H9 (cell line): ENCODE measurements around the gene MYO5C. TPM values are rescaled to one million over a fixed set of nuclear protein-coding genes. Genes with fewer than 3 reads are reported as not detected.

ENCODE experiments used
- DNase-seq: peaks from one replicate; pipeline ENCODE4 v3.0.0-alpha.2; 2017
- H2AFZ ChIP-seq: one replicate; pipeline ENCODE4 v1.6.1; 2013; ENCODE audit warnings: mild to moderate bottlenecking, low read length, control low read depth, moderate library complexity
- H2AK5ac ChIP-seq: 2 replicates; pipeline ENCODE4 v1.6.1; 2013; ENCODE audit warnings: low read length, control low read depth, mixed read lengths; ENCODE audit not compliant: insufficient read length
- H2BK120ac ChIP-seq: one replicate; pipeline ENCODE4 v1.6.1; 2013; ENCODE audit warnings: low read depth, mild to moderate bottlenecking, low read length, control low read depth, inconsistent platforms; ENCODE audit not compliant: poor library complexity, severe bottlenecking
- H2BK12ac ChIP-seq: 2 replicates; pipeline ENCODE4 v1.6.1; 2013; ENCODE audit warnings: low read length, control low read depth, mixed read lengths, low read depth; ENCODE audit not compliant: insufficient read length
- H2BK15ac ChIP-seq: 2 replicates; pipeline ENCODE4 v1.6.1; 2013; ENCODE audit warnings: low read depth, low read length, control low read depth
- H2BK20ac ChIP-seq: one replicate; pipeline ENCODE4 v1.6.1; 2013; ENCODE audit warnings: low read depth, mild to moderate bottlenecking, low read length, control low read depth, inconsistent platforms; ENCODE audit not compliant: poor library complexity, severe bottlenecking
- H2BK5ac ChIP-seq: 2 replicates; pipeline ENCODE4 v1.6.1; 2013; ENCODE audit warnings: low read length, control low read depth, mixed read lengths; ENCODE audit not compliant: insufficient read length
- H3K14ac ChIP-seq: 2 replicates; pipeline ENCODE4 v1.6.1; 2013; ENCODE audit warnings: low read length, control low read depth; ENCODE audit not compliant: insufficient read depth
- H3K18ac ChIP-seq: 2 replicates; pipeline ENCODE4 v1.6.1; 2013; ENCODE audit warnings: low read depth, mild to moderate bottlenecking, mixed read lengths, low read length, control low read depth; ENCODE audit not compliant: insufficient read length
- H3K23ac ChIP-seq: 2 replicates; pipeline ENCODE4 v1.6.1; 2013; ENCODE audit warnings: low read length, control low read depth, mixed read lengths, low read depth; ENCODE audit not compliant: insufficient read length
- H3K23me2 ChIP-seq: 2 replicates; pipeline ENCODE4 v1.6.1; 2013; ENCODE audit warnings: low read depth, mild to moderate bottlenecking, mixed read lengths, low read length, control low read depth; ENCODE audit not compliant: insufficient read length, poor library complexity, severe bottlenecking
- H3K27ac ChIP-seq: 2 replicates; pipeline ENCODE4 v1.5.1; 2013; ENCODE audit warnings: low read length, control low read depth, mixed read lengths, low read depth; ENCODE audit not compliant: insufficient read length
- H3K27me3 ChIP-seq: 2 replicates; pipeline ENCODE4 v1.6.1; 2013; ENCODE audit warnings: low read length, control low read depth, inconsistent platforms; ENCODE audit not compliant: insufficient read depth
- H3K4ac ChIP-seq: 2 replicates; pipeline ENCODE4 v1.6.1; 2013; ENCODE audit warnings: low read depth, mild to moderate bottlenecking, control low read depth, inconsistent platforms, low read length, moderate library complexity
- H3K4me1 ChIP-seq: 2 replicates; pipeline ENCODE4 v1.6.1; 2013; ENCODE audit warnings: low read length, control low read depth, inconsistent platforms; ENCODE audit not compliant: insufficient read depth
- H3K4me2 ChIP-seq: 2 replicates; pipeline ENCODE4 v1.6.1; 2013; ENCODE audit warnings: low read length, control low read depth, mixed read lengths; ENCODE audit not compliant: insufficient read length, insufficient read depth
- H3K56ac ChIP-seq: 2 replicates; pipeline ENCODE4 v1.6.1; 2013; ENCODE audit warnings: low read depth, mild to moderate bottlenecking, mixed read lengths, low read length, control low read depth; ENCODE audit not compliant: insufficient read length
- H3K79me1 ChIP-seq: 2 replicates; pipeline ENCODE4 v1.6.1; 2013; ENCODE audit warnings: low read depth, mild to moderate bottlenecking, moderate library complexity, low read length, control low read depth, inconsistent platforms; ENCODE audit not compliant: insufficient read depth, poor library complexity, severe bottlenecking
- H3K79me2 ChIP-seq: 2 replicates; pipeline ENCODE4 v1.6.1; 2013; ENCODE audit warnings: low read length, control low read depth, inconsistent platforms; ENCODE audit not compliant: insufficient read depth
- H3K9ac ChIP-seq: 2 replicates; pipeline ENCODE4 v1.6.1; 2013; ENCODE audit warnings: low read length, control low read depth, mixed read lengths; ENCODE audit not compliant: insufficient read length; ENCODE audit errors: extremely low read depth
- H3K9me3 ChIP-seq: one replicate; pipeline ENCODE4 v1.6.1; 2013; ENCODE audit warnings: low read depth, low read length, inconsistent platforms; ENCODE audit not compliant: control insufficient read depth
- H3T11ph ChIP-seq: one replicate; pipeline ENCODE4 v1.6.1; 2013; ENCODE audit warnings: mild to moderate bottlenecking, low read length, control low read depth, inconsistent platforms
- H4K20me1 ChIP-seq: one replicate; pipeline ENCODE4 v1.6.1; 2013; ENCODE audit not compliant: control insufficient read depth, insufficient read length, insufficient read depth
- H4K5ac ChIP-seq: 2 replicates; pipeline ENCODE4 v1.6.1; 2013; ENCODE audit warnings: low read depth, mild to moderate bottlenecking, mixed read lengths, low read length, control low read depth; ENCODE audit not compliant: insufficient read length
- H4K8ac ChIP-seq: replicated peaks from 2 replicates; pipeline ENCODE4 v1.6.1; 2013; ENCODE audit warnings: low read length, control low read depth, mixed read lengths, low read depth; ENCODE audit not compliant: insufficient read length
- H4K91ac ChIP-seq: 2 replicates; pipeline ENCODE4 v1.6.1; 2013; ENCODE audit warnings: low read depth, mild to moderate bottlenecking, moderate library complexity, mixed read lengths, low read length, control low read depth; ENCODE audit not compliant: insufficient read length
- H3K27ac Mint-ChIP-seq, 3 experiments: 2 replicates in 2 of 3; 3 replicates in 1 of 3; pipeline ENCODE4 v1.8.0; 2020 to 2021; ENCODE audit warnings: mixed read lengths in 3 of 3, mild to moderate bottlenecking in 1 of 3, moderate library complexity in 1 of 3
- H3K27me3 Mint-ChIP-seq: 2 replicates; pipeline ENCODE4 v1.8.0; 2021; ENCODE audit warnings: low read depth, mild to moderate bottlenecking, moderate library complexity, mixed read lengths
- H3K36me3 Mint-ChIP-seq, 3 experiments: 2 replicates in 2 of 3; 3 replicates in 1 of 3; pipeline ENCODE4 v1.8.0; 2020 to 2021; ENCODE audit warnings: low read depth in 3 of 3, mixed read lengths in 3 of 3; ENCODE audit not compliant: insufficient read depth in 1 of 3
- H3K4me1 Mint-ChIP-seq, 2 experiments: 2 replicates each; pipeline ENCODE4 v1.8.0; 2020; ENCODE audit warnings: mixed read lengths in 2 of 2
- H3K4me3 Mint-ChIP-seq, 2 experiments: 2 replicates in 1 of 2; 3 replicates in 1 of 2; pipeline ENCODE4 v1.8.0; 2020 to 2021; ENCODE audit warnings: mild to moderate bottlenecking in 2 of 2, mixed read lengths in 2 of 2, moderate library complexity in 1 of 2
- H3K9me3 Mint-ChIP-seq, 2 experiments: 2 replicates in 1 of 2; 3 replicates in 1 of 2; pipeline ENCODE4 v1.8.0; 2020; ENCODE audit warnings: mild to moderate bottlenecking in 2 of 2, mixed read lengths in 2 of 2, moderate library complexity in 1 of 2
- WGBS: extraction: QIAGEN DNeasy Blood & Tissue Kit; methylation state at CpG from one replicate; pipeline ENCODE4 v1.1.7; 2013; ENCODE audit warnings: missing lambda C conversion rate, low lambda C conversion rate, mixed read lengths; ENCODE audit not compliant: insufficient read length; ENCODE audit errors: extremely low coverage; 5-methylcytosine and 5-hydroxymethylcytosine counted together
- total RNA-seq: library from RNA; stranded (reverse); gene quantifications from 2 replicates; pipeline ENCODE4 v1.2.1, GENCODE V29; 2021
- TF ChIP-seq, protein P1 (sequence below): fragments of 200-600 bp; sonication (generic); conservative IDR thresholded peaks from 3 replicates; pipeline ENCODE4 v1.8.0; 2021; ENCODE audit warnings: antibody characterized with exemption, mild to moderate bottlenecking

Gene MYO5C
- total RNA-seq, 1 experiment from 2014 or later = 22.2 TPM

DNA sequence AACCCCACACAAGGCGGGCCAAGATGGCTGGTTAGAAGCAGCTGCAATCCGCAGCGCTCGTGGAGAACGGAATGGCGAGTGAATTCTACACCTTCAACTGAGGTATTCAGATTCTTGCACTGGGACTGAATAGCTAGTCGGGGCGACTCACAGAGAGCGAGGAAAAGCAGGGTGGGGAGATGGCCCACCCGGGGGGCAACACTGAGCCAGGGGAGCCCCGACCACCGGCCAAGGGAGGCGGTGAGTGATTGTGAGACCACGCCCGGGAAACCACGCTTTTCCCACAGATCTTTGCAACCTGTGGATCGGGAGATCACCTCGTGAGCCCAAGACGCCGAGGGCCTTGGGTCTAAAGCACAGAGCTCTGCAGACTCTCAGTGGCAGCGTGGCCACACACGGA, 132.7 kb downstream of the MYO5C start:
- H3K27ac Mint-ChIP-seq = peak overlapping the region in 2 of 3 experiments; percentile 7 to 31; a peak in 1 of 7 replicates
- no peak overlapping the region for H3K18ac ChIP-seq
- H3K9ac ChIP-seq = no peak overlapping the region
- H2BK5ac ChIP-seq = no peak overlapping the region
- no peaks in the 10 kb centered on the region; the same call in 1 of the 2 replicates for H3K4me1 ChIP-seq
- H3K27me3 Mint-ChIP-seq = no peaks in the 10 kb centered on the region
- no peak overlapping the region for H4K5ac ChIP-seq
- no peak overlapping the region for H3K14ac ChIP-seq
- no peak overlapping the region for H4K8ac ChIP-seq
- H3K4ac ChIP-seq = no peak overlapping the region
- H2BK120ac ChIP-seq = no peak overlapping the region
- no CpG with 5 or more reads among the region's 22 CpGs for WGBS
- TF ChIP-seq, protein P1, sequence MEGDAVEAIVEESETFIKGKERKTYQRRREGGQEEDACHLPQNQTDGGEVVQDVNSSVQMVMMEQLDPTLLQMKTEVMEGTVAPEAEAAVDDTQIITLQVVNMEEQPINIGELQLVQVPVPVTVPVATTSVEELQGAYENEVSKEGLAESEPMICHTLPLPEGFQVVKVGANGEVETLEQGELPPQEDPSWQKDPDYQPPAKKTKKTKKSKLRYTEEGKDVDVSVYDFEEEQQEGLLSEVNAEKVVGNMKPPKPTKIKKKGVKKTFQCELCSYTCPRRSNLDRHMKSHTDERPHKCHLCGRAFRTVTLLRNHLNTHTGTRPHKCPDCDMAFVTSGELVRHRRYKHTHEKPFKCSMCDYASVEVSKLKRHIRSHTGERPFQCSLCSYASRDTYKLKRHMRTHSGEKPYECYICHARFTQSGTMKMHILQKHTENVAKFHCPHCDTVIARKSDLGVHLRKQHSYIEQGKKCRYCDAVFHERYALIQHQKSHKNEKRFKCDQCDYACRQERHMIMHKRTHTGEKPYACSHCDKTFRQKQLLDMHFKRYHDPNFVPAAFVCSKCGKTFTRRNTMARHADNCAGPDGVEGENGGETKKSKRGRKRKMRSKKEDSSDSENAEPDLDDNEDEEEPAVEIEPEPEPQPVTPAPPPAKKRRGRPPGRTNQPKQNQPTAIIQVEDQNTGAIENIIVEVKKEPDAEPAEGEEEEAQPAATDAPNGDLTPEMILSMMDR = no peak
- no peak overlapping the region for H3K56ac ChIP-seq
- no peak overlapping the region for H2BK12ac ChIP-seq
- H3K4me1 Mint-ChIP-seq = peaks cover 0 to 7% of the 10 kb centered on the region in 2 experiments; a peak in 2 of 4 replicates
- H3K79me2 ChIP-seq = no peaks in the 10 kb centered on the region
- H3K9me3 ChIP-seq = no peaks in the 10 kb centered on the region
- no peak overlapping the region for H3K4me3 Mint-ChIP-seq
- no peaks in the 10 kb centered on the region for H3K79me1 ChIP-seq
- H3K27ac ChIP-seq = no peak overlapping the region
- H3K9me3 Mint-ChIP-seq = no peaks in the 10 kb centered on the region
- no peak overlapping the region for H4K91ac ChIP-seq
- H3K4me2 ChIP-seq = no peak overlapping the region
- no peak overlapping the region for H3T11ph ChIP-seq
- no peak overlapping the region for H2AK5ac ChIP-seq
- no peaks in the 10 kb centered on the region for H4K20me1 ChIP-seq
- H3K23me2 ChIP-seq = no peaks in the 10 kb centered on the region
- H2BK20ac ChIP-seq = no peak overlapping the region
- no peaks in the 10 kb centered on the region for H3K27me3 ChIP-seq
- H3K23ac ChIP-seq = no peak overlapping the region
- H2AFZ ChIP-seq = no peak overlapping the region
- H3K36me3 Mint-ChIP-seq = peaks cover 2 to 9% (median 3%) of the 10 kb centered on the region in 3 experiments; a peak in 5 of 7 replicates
- DNase-seq = no peak
- no peak overlapping the region for H2BK15ac ChIP-seq
